Erythroblast (primary cell): ENCODE measurements around the gene ARHGEF37.

Experiments
- DNase-seq, 2 experiments: peaks; one replicate each; lab custom pipeline; 2025; lab: John Stamatoyannopoulos, UW
- GATA1 ChIP-seq: IDR thresholded peaks from 2 replicates; pipeline ENCODE4 v1.6.1; 2011; ENCODE audit warnings: low read depth, mild to moderate bottlenecking, control low read depth, low read length, moderate library complexity
- POLR2A ChIP-seq: IDR thresholded peaks from 2 replicates; pipeline ENCODE4 v1.6.1; 2011; ENCODE audit warnings: mild to moderate bottlenecking, low read length

Gene ARHGEF37

GRCh38 chr5:149618581-149619248, 37.4 kb downstream of the ARHGEF37 start:
- no peak for TF ChIP-seq POLR2A
- TF ChIP-seq GATA1 = no peak
- DNase-seq = peak; percentile 78 to 85

DNA sequence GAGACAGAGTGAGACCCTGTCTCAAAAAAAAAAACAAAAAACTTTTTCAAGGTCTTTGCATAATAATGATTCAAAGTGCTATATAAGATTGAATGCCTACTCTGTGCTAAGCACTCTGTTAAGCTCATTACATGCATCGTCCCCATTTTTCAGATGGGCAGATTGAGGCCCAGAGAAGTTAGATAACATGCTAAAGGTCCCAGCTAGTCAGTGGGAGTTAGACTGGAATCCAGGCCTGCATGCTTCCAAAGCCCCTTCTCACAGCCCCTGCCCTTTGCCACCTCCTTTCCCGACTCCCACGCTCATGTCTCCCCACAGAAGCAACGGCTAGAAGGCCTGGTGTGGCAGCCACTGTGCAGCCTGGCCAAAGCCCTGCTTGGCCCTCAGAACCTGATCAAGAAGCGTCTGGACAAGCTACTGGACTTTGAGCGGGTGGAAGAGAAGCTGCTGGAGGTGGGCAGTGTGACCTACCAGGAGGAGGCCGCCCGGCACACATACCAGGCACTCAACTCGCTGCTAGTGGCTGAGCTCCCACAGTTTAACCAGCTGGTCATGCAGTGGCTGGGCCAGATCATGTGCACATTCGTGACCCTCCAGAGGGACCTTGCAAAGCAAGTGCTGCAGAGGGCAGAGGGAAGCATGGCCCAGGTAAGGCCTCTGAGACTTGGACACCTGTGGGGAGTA, 40.3 kb downstream of the ARHGEF37 start:
- no peak for DNase-seq
- TF ChIP-seq GATA1 = no peak
- no peak for TF ChIP-seq POLR2A

DNA sequence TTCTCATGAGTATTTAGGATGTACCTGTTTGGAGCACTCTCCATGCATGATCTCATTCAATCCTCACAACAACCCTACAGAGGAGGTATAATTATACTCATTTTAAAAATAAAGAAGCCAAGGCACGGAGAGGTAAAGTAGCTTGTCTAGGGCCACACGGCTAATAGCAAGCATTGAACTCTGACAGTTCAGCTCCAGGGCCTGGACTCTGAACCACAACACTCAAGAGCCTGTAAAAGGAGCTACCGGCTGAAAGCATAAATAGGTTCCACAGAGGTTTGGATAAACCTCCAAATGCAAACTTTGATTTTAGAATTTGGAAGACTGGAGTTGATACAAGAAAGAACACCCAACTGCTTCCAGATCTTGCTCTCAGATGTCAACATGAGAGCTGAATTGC, 41.2 kb downstream of the ARHGEF37 start:
- TF ChIP-seq GATA1 (no peak), POLR2A (no peak)
- no peak for DNase-seq

DNA sequence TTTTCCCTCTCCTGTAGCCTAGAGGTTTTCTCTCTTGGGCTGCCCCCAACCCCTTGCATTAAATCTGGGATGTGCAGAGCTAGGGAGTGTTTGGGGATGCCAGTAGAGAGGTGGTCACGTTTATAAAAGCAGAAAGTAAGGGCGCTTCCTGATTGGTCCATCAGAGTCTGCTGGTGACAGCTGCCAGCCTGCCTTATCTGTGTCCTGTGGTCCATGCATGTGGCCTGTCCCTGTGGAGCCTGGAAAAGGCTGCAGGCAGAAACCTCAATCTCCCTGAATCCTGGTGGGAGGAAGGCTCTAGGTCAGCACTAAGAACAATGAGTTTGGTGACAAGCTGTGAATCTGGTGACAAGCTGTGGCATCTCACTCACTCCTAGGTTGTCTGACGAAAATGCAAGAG, 42.2 kb downstream of the ARHGEF37 start:
- no peak for TF ChIP-seq POLR2A
- no peak for DNase-seq

DNA sequence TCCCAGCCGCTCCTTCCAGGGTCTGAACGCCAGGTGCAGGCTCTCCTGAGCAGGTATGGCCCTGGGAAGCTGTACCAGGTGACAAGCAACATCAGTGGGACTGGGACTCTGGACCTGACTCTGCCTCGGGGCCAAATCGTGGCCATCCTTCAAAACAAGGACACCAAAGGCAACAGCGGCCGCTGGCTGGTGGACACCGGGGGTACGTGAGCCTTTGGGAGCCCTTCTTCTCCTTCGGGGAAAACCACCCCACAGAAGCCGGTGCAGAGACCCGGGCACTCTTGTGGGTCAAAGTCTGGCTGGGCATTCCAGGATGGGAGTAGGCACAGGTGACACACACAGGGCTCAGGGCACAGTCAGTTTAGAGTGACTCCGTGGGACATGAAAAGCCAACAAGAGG, 45.8 kb downstream of the ARHGEF37 start:
- DNase-seq = no peak
- TF ChIP-seq GATA1 (no peak), POLR2A (no peak)

- no peak for DNase-seq
- TF ChIP-seq GATA1 (no peak), POLR2A (no peak)
Measured at GRCh38 chr5:149628221-149628620, 46.9 kb downstream of the ARHGEF37 start.

DNA sequence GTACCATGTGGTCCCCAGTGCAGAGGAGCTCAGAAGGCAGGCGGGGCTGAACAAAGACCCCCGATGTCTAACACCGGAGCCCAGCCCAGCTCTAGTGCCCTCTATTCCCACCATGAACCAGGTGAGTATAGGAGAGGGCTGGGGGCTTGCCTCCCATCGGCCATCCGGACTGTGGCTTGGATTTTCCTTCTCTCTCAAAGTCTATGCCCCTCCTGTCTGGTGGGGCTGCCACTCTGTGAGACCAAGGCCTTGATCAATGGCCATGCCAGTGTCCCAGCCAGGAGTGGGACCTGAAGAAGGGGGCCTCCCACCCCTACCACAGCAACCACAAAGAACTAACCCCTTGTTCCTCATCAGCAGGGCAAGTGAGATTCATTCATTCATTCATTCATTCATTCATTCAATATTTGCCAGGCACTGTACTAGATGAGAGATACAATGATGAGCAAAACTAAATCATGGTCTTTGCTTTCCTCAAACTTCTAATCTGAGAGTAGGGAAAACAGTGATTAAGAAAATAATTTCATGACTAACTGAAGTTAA, 47.6 kb downstream of the ARHGEF37 start:
- DNase-seq = no peak
- no peak for TF ChIP-seq GATA1
- no peak for TF ChIP-seq POLR2A

- no peak for DNase-seq
- no peak for TF ChIP-seq POLR2A
- TF ChIP-seq GATA1 = no peak
Measured at GRCh38 chr5:149629421-149629820, 48.1 kb downstream of the ARHGEF37 start.

DNA sequence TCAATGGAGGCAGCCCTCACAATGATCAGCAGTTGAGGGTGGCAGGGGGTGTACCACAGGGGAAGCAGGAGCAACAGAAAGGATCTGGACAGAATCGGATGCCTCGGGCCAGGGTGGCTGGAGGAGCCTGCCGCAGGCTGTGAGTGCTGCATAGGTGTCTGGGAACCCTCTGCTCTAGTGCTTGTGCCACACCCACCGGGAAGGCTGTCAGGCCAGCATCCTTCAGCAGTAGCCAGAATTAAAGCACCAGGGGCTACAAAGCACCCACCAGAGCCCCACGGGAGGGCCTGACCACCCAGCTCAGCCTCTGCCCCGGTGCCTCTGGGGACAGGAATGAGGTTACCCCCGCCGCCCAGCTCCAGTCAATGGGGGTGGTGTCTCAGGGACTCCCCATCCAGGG, 49.0 kb downstream of the ARHGEF37 start:
- no peak for DNase-seq
- no peak for TF ChIP-seq GATA1
- TF ChIP-seq POLR2A = no peak

DNA sequence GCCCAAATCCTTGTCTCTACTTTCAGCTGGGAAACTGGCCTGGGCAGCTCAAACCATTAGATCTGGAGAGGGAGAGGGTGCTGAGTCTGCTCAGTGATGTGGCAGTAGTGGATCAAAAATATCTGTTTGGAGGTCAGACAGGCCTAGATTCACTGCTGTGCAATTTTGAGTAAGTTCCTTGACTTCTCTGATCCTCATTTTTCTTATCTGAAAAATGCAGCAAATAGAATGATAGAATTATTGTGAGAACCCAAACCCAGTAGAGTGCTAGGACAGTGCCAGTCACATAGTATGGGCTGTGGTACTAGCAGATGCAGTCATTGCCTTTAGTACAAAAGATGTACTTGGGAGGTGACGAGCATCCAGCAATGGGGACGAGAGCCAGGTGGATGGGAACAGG, 50.2 kb downstream of the ARHGEF37 start:
- no peak for TF ChIP-seq POLR2A
- no peak for TF ChIP-seq GATA1
- no peak for DNase-seq

GRCh38 chr5:149632311-149633251, 51.3 kb downstream of the ARHGEF37 start:
- peak; percentile 76 to 80 for DNase-seq
- TF ChIP-seq POLR2A (peak; percentile 23), GATA1 (no peak)

- DNase-seq = peak; percentile 57 to 79
- TF ChIP-seq GATA1 (no peak), POLR2A (peak; percentile 10)
Measured at GRCh38 chr5:149633476-149634350, 52.4 kb downstream of the ARHGEF37 start.

- DNase-seq = no peak
- no peak for TF ChIP-seq GATA1
- no peak for TF ChIP-seq POLR2A
Measured at GRCh38 chr5:149635394-149635793, 54.1 kb downstream of the ARHGEF37 start.
